AG09309 (cell line): ENCODE results near the gene CBFB.
"Not testable (repeated sequence)": the region's sequence is repeated elsewhere in the genome, so short reads cannot be mapped to it uniquely, and the experiment has no call there.

Source experiments
- DNase-seq: peaks from one replicate; pipeline ENCODE4 v3.0.0-alpha.2; 2010; ENCODE audit warnings: low read depth
- H3K4me3 ChIP-seq: 2 replicates; pipeline ENCODE4 v1.5.1; 2011; ENCODE audit warnings: mild to moderate bottlenecking, low read depth, low read length, moderate library complexity; ENCODE audit not compliant: control insufficient read depth
- TF ChIP-seq, protein P1 (sequence below): IDR thresholded peaks from 2 replicates; pipeline ENCODE4 v1.5.1; 2011; ENCODE audit warnings: mild to moderate bottlenecking, low read depth, low read length, inconsistent platforms; ENCODE audit not compliant: insufficient read depth, control insufficient read depth; ENCODE audit errors: missing control alignments

CBFB gene

GRCh38 chr16:67120025-67120424 lies 91.1 kb downstream of the CBFB start:
- TF ChIP-seq, protein P1, sequence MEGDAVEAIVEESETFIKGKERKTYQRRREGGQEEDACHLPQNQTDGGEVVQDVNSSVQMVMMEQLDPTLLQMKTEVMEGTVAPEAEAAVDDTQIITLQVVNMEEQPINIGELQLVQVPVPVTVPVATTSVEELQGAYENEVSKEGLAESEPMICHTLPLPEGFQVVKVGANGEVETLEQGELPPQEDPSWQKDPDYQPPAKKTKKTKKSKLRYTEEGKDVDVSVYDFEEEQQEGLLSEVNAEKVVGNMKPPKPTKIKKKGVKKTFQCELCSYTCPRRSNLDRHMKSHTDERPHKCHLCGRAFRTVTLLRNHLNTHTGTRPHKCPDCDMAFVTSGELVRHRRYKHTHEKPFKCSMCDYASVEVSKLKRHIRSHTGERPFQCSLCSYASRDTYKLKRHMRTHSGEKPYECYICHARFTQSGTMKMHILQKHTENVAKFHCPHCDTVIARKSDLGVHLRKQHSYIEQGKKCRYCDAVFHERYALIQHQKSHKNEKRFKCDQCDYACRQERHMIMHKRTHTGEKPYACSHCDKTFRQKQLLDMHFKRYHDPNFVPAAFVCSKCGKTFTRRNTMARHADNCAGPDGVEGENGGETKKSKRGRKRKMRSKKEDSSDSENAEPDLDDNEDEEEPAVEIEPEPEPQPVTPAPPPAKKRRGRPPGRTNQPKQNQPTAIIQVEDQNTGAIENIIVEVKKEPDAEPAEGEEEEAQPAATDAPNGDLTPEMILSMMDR: no peak
- DNase-seq: no peak
- no peak overlapping the region for H3K4me3 ChIP-seq

DNA sequence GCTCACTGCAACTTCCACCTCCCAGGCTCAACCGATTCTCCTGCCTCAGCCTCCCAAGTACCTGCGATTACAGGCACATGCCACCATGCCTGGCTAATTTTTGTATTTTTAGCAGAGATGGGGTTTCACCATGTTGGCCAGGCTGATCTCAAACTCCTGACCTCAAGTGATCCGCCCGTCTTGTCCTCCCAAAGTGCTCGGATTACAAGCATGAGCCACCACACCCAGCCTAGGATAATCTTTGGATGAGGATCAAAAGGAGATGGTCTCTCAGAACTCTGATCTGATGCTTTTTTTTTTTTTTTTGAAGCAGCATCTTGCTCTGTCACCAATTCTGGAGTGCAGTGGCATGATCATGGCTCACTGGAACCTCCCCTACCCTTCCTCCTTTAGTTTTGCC lies 93.8 kb downstream of the CBFB start:
- not testable (repeated sequence) for DNase-seq, H3K4me3 ChIP-seq

- H3K4me3 ChIP-seq: no peak overlapping the region
- TF ChIP-seq, protein P1: no peak
- no peak for DNase-seq
Observed at GRCh38 chr16:67128417-67128816, 99.5 kb downstream of the CBFB start.

DNA sequence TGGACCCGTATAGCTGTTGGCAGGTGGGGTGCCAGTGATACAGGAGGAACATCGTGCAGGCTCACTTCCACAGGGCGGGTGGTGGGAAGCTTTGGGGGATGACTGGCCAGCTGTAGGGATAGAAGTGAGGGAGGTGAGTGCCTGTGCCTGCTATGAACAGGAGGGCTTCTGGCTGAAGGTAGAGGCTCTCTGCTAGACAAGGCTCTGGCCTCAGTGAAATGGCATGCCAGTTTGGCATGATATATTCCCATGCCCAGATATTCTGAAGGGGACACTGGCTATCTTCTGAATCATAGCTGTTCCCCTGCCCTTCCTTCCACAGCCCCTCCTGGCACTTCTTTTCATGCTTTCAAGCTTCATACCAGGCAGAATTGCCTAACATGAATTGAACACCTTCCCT lies 99.9 kb downstream of the CBFB start:
- TF ChIP-seq, protein P1: no peak
- no peak overlapping the region for H3K4me3 ChIP-seq
- DNase-seq: no peak

- H3K4me3 ChIP-seq: no peak overlapping the region
- TF ChIP-seq, protein P1: no peak
- DNase-seq: no peak
Observed at GRCh38 chr16:67129422-67129821, 100.5 kb downstream of the CBFB start.

- TF ChIP-seq, protein P1: no peak
- no peak overlapping the region for H3K4me3 ChIP-seq
- DNase-seq: no peak
Observed at GRCh38 chr16:67137605-67138004, 108.7 kb downstream of the CBFB start.

GRCh38 chr16:67141391-67141790 lies 112.4 kb downstream of the CBFB start:
- H3K4me3 ChIP-seq: no peak overlapping the region
- TF ChIP-seq, protein P1: no peak
- no peak for DNase-seq
